Body of pancreas (tissue), 4 donors: Measurements from ENCODE around the gene ANO3. TPM values are rescaled to one million over a fixed set of nuclear protein-coding genes. Genes with fewer than 3 reads are reported as not detected.

Source experiments
- ATAC-seq: fragments of 150-250 bp; one replicate; pipeline ENCODE4 v1.9.1; 2016
- DNase-seq, 4 donors: peaks; one replicate each; pipeline ENCODE4 v3.0.0-alpha.2; 2019
- H3K27ac ChIP-seq, 4 donors: fragments of 200-600 bp; sonication (generic); 1 replicate in 3 of 4; 2 replicates in 1 of 4; pipeline versions ENCODE4 v1.5.1 to v1.6.1; 2016 to 2019; ENCODE audit warnings: mild to moderate bottlenecking in 1 of 4, mixed read lengths in 1 of 4, moderate library complexity in 1 of 4
- H3K27me3 ChIP-seq, 2 donors: fragments of 200-600 bp; sonication (generic); one replicate each; pipeline ENCODE4 v1.6.0; 2016; ENCODE audit warnings: mild to moderate bottlenecking in 1 of 2
- H3K36me3 ChIP-seq, 2 donors: fragments of 200-600 bp; sonication (generic); replicated peaks in 1 of 2; 2 replicates each; pipeline ENCODE4 v1.5.1; 2016; ENCODE audit warnings: low read depth in 2 of 2; ENCODE audit not compliant: insufficient read depth in 1 of 2
- H3K4me1 ChIP-seq: fragments of 200-600 bp; sonication (generic); one replicate; pipeline ENCODE4 v1.6.0; 2016
- H3K4me3 ChIP-seq, 2 donors: fragments of 200-600 bp; sonication (generic); 1 replicate in 1 of 2; 2 replicates in 1 of 2; pipeline ENCODE4 v1.5.1; 2016 to 2019
- H3K9me3 ChIP-seq, 3 donors: fragments of 200-600 bp; sonication (generic); 1 replicate in 2 of 3; 2 replicates in 1 of 3; pipeline ENCODE4 v1.5.1; 2016
- CTCF ChIP-seq, 7 experiments: fragments of 450-650 bp in 4 of 7; fragments of 200-600 bp in 3 of 7; sonication (generic) in 3 of 7; IDR thresholded peaks; one replicate each; pipeline ENCODE4 v1.5.1; 2016 to 2019; ENCODE audit warnings: antibody characterized with exemption in 7 of 7
- POLR2A ChIP-seq, 3 donors: fragments of 450-650 bp; IDR thresholded peaks; one replicate each; pipeline ENCODE4 v1.6.1; 2016; ENCODE audit warnings: antibody characterized with exemption in 3 of 3, mild to moderate bottlenecking in 2 of 3
- WGBS, 2 donors: methylation state at CpG; one replicate each; pipeline ENCODE4 v1.1.5; 2017; 5-methylcytosine and 5-hydroxymethylcytosine counted together
- intact Hi-C: fragments of 100-400 bp; cut with DNase I; formaldehyde crosslinking; loops from one replicate; pipeline ENCODE4 v1.15.1; 2023
- total RNA-seq, 2 donors: library from RNA; depleted of rRNA; stranded (reverse); fragments of >200 nt; gene quantifications; one replicate each; pipeline ENCODE4 v1.1.0, GENCODE V29; 2016

The ANO3 gene
- total RNA-seq, 2 donors from 2014 or later, result 0.52 to 5.3 TPM

- no peak for ATAC-seq
- Histone ChIP-seq H3K9me3 (no peaks in the 10 kb centered on the region), H3K27ac (no peak overlapping the region), H3K4me1 (no peaks in the 10 kb centered on the region), H3K36me3 (no peaks in the 10 kb centered on the region), H3K4me3 (no peak overlapping the region), H3K27me3 (no peaks in the 10 kb centered on the region)
- intact Hi-C loops, result no loop called here
- WGBS, 2 donors, result 0% methylated on average over 1 of the region's 1 CpG
- no peak for DNase-seq
- no peak for TF ChIP-seq CTCF (IDR thresholded peaks at IDR 0.05)
- TF ChIP-seq POLR2A (IDR thresholded peaks at IDR 0.05), result no peak
Observed at GRCh38 chr11:26424255-26424654, 92.3 kb downstream of the ANO3 start.

DNA sequence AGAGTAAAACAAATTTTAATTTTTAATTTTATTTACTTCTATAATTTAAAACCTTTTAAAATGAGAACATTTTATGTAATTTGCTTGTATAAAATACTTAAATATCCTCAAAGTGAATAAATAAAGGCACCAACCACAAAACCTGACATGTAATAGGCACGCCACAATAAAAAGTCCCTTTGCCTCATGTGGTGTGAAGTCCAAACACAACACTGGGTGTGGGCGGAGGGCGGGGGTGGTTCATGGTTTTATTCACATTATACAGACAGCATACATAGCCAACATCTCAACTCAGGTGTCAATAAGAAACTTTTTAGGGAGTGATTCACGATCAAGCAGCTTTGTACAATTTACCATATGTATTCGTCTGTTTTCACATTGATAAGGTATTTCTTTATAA, 107.9 kb downstream of the ANO3 start:
- TF ChIP-seq CTCF (IDR thresholded peaks at IDR 0.05) (no peak), POLR2A (IDR thresholded peaks at IDR 0.05) (no peak)

DNA sequence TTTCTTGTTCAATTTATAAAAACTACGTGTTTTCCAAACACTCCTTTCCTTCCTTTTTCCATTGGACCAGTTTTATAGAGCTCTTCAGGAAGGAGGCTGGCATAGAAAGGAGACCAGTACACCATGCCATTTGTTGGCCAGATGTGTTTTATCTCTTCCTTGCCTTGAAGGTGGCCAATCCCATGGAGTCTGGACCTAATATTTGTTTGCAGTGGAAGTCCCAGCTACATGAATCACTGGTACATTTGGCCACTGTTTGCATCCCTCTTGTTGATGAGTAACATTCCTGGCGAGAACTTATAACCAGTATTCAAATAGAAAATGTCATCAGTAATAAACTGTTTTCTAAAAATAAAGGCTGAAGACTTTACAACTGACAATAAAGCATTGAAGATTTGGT, 110.2 kb downstream of the ANO3 start:
- Histone ChIP-seq H3K4me3 (no peak overlapping the region), H3K4me1 (no peaks in the 10 kb centered on the region), H3K27ac (no peak overlapping the region), H3K9me3 (no peaks in the 10 kb centered on the region), H3K27me3 (no peaks in the 10 kb centered on the region), H3K36me3 (no peaks in the 10 kb centered on the region)
- ATAC-seq (no peak), DNase-seq (no peak)
- intact Hi-C loops, result no loop called here
- TF ChIP-seq POLR2A (IDR thresholded peaks at IDR 0.05) (no peak), CTCF (IDR thresholded peaks at IDR 0.05) (no peak)
- 37 to 46% methylated on average over 2 of the region's 2 CpGs for WGBS, 2 donors

More for the DNA sequence above, 107.9 kb downstream of the ANO3 start:
- intact Hi-C loops, result no loop called here
- WGBS, 2 donors, result 63 to 64% methylated on average over 5 of the region's 5 CpGs
- Histone ChIP-seq H3K27ac (no peak overlapping the region), H3K4me1 (no peaks in the 10 kb centered on the region), H3K4me3 (no peak overlapping the region), H3K36me3 (no peaks in the 10 kb centered on the region), H3K27me3 (no peaks in the 10 kb centered on the region), H3K9me3 (no peaks in the 10 kb centered on the region)
- DNase-seq, result no peak
- ATAC-seq, result no peak

- DNase-seq (no peak), ATAC-seq (no peak)
- TF ChIP-seq CTCF (IDR thresholded peaks at IDR 0.05), result no peak
- WGBS, 2 donors, result 15 to 17% methylated on average over 3 of the region's 3 CpGs
- no peaks in the 10 kb centered on the region for H3K9me3 ChIP-seq
- no peak overlapping the region for H3K4me3 ChIP-seq
- intact Hi-C loops, result no loop called here
- no peaks in the 10 kb centered on the region for H3K27me3 ChIP-seq
- H3K27ac ChIP-seq, result no peak overlapping the region
- no peaks in the 10 kb centered on the region for H3K4me1 ChIP-seq
- no peaks in the 10 kb centered on the region for H3K36me3 ChIP-seq
Observed at GRCh38 chr11:26443617-26444016, 111.7 kb downstream of the ANO3 start.

GRCh38 chr11:26457636-26458035, 125.7 kb downstream of the ANO3 start:
- no peak for DNase-seq
- Histone ChIP-seq H3K4me3 (no peak overlapping the region), H3K27ac (no peak overlapping the region), H3K27me3 (no peaks in the 10 kb centered on the region), H3K36me3 (no peaks in the 10 kb centered on the region), H3K9me3 (no peaks in the 10 kb centered on the region), H3K4me1 (no peaks in the 10 kb centered on the region)
- WGBS, 2 donors, result 39 to 49% methylated on average over 1 of the region's 1 CpG
- intact Hi-C loops, result no loop called here
- ATAC-seq, result no peak
- TF ChIP-seq CTCF (IDR thresholded peaks at IDR 0.05), result no peak
- TF ChIP-seq POLR2A (IDR thresholded peaks at IDR 0.05), result no peak
